Activated CD4-positive, alpha-beta T cell treated with anti-CD3 and anti-CD28 coated beads for 48 hours (primary cell): ENCODE data around the gene SP110.
"Not testable (repeated sequence)": the region's sequence is repeated elsewhere in the genome, so short reads cannot be mapped to it uniquely, and the experiment has no call there.

ENCODE experiments used
- DNase-seq: peaks from one replicate; pipeline ENCODE4 v3.0.0-alpha.2; 2020

The SP110 gene

GRCh38 chr2:230219419-230220331 lies at the start of gene SP110:
Gene SP110, minus strand, starts transcription at chr2:230219984. Its CDS starts 3,057 bp downstream, at chr2:230216927.
- peak; percentile 85 for DNase-seq

- peak; percentile 31 for DNase-seq
Observed at GRCh38 chr2:230268606-230269243, 48.9 kb upstream of the SP110 start.

- no peak for DNase-seq
Observed at GRCh38 chr2:230267556-230267955, 47.8 kb upstream of the SP110 start.

GRCh38 chr2:230267059-230267458 lies 47.3 kb upstream of the SP110 start:
- no peak for DNase-seq

GRCh38 chr2:230266638-230267037 lies 46.9 kb upstream of the SP110 start:
- DNase-seq = no peak

- DNase-seq = not testable (repeated sequence)
Observed at GRCh38 chr2:230264945-230265344, 45.2 kb upstream of the SP110 start.

- no peak for DNase-seq
Observed at GRCh38 chr2:230262246-230262645, 42.5 kb upstream of the SP110 start.

GRCh38 chr2:230258483-230258882 lies 38.7 kb upstream of the SP110 start:
- no peak for DNase-seq

- peak; percentile 20 for DNase-seq
Observed at GRCh38 chr2:230256733-230257332, 37.0 kb upstream of the SP110 start.

GRCh38 chr2:230254152-230254881 lies 34.5 kb upstream of the SP110 start:
- peak; percentile 67 for DNase-seq

GRCh38 chr2:230250231-230250630 lies 30.4 kb upstream of the SP110 start:
- no peak for DNase-seq

- no peak for DNase-seq
Observed at GRCh38 chr2:230246206-230246605, 26.4 kb upstream of the SP110 start.

- DNase-seq = no peak
Observed at GRCh38 chr2:230244211-230244610, 24.4 kb upstream of the SP110 start.

GRCh38 chr2:230234845-230235244 lies 15.1 kb upstream of the SP110 start:
- no peak for DNase-seq

GRCh38 chr2:230234122-230234722 lies 14.4 kb upstream of the SP110 start:
- peak; percentile 17 for DNase-seq

- no peak for DNase-seq
Observed at GRCh38 chr2:230231251-230231650, 11.5 kb upstream of the SP110 start.

- DNase-seq = no peak
Observed at GRCh38 chr2:230230496-230231200, 10.9 kb upstream of the SP110 start.

- no peak for DNase-seq
Observed at GRCh38 chr2:230230087-230230486, 10.3 kb upstream of the SP110 start.

GRCh38 chr2:230227216-230227615 lies 7.4 kb upstream of the SP110 start:
- DNase-seq = no peak

GRCh38 chr2:230226051-230226551 lies 6.3 kb upstream of the SP110 start:
- no peak for DNase-seq

GRCh38 chr2:230225486-230225885 lies 5.7 kb upstream of the SP110 start, which contains the start of gene SP140:
Gene SP140, plus strand, starts transcription at chr2:230225736. Its CDS starts 109 bp downstream, at chr2:230225845.
- peak; percentile 85 for DNase-seq

GRCh38 chr2:230224458-230224857 lies 4.7 kb upstream of the SP110 start:
- no peak for DNase-seq
